RPMI7951 (cell line): ENCODE measurements around the gene OR11G2. TPM values are rescaled to one million over a fixed set of nuclear protein-coding genes. Genes with fewer than 3 reads are reported as not detected.
"Not testable (repeated sequence)": the region's sequence is repeated elsewhere in the genome, so short reads cannot be mapped to it uniquely, and the experiment has no call there.

Experiments used
- DNase-seq: peaks from one replicate; pipeline ENCODE4 v3.0.0-alpha.2; 2012; ENCODE audit warnings: low read depth
- total RNA-seq: library from RNA; depleted of rRNA; stranded (reverse); fragments of >200 nt; shearing (Covaris generic); gene quantifications from 2 replicates; pipeline ENCODE4 v1.2.3, GENCODE V29; 2014; rRNA removed

The OR11G2 gene
- total RNA-seq, 1 experiment from 2014 or later, result not detected

- no peak for DNase-seq
Measured at GRCh38 chr14:20223410-20223809, 32.7 kb downstream of the OR11G2 start, which contains the start of gene OR11H6. Gene OR11H6, plus strand, starts transcription at chr14:20223710. Its CDS starts 0 bp downstream, at chr14:20223710.

DNA sequence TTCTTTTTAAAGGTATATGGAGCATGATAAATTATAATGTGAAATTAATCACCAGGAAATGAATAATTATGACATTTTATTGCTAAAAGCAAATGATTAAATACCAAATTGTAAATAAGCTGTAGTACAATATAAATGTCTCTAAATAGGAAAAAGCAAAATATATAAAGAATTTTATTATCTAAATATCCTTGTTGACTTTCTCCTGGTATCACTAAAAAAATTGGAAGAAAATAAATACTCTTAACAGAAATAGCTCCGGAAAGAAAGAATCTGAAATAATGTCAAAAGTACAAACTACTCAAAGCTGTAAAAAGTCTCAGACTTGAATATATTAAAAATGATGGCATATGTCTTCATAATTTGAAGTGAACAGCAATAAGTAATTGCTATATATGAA, 38.0 kb downstream of the OR11G2 start, which contains the start of gene OR11H7:
TSS of gene OR11H7 (plus strand) at position 301 of the 400 bp plus-strand sequence.
- DNase-seq, result no peak

- not testable (repeated sequence) for DNase-seq
Measured at GRCh38 chr14:20235415-20235814, 44.7 kb downstream of the OR11G2 start.

DNA sequence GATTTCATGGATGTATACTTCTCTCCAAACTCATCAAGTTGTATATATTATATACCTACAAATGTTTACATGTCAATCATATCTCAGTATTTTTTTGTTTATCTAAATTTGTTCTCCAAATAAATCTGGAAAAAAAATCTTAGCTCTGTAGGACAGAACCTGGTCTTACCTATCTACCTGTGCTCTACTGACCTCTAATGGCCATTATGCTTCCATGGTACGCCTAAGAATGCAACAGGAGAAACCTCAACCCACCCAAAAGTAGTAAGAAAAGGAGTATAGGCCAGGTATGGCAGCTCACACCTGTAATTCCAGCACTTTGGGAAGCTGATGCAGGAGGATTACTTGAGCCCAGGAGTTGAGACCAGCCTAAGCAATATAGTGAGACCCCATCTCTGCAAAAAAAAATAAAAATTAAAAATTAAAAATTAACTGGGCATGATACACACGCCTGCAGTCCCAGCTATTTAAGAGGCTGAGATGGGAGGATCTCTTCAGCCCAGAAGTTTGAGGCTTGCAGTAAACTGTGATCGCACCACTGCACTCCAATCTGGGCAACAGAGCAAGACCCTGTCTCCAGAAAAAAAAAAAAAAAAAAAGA, 57.0 kb downstream of the OR11G2 start:
- no peak for DNase-seq

Other genes with a start within 250 kb of the OR11G2 start
- not detected in 2 replicates for gene OR4K15, start 215.3 kb upstream of the OR11G2 start, total RNA-seq
- not detected in 2 replicates for gene OR4Q2, start 188.7 kb upstream of the OR11G2 start, total RNA-seq
- not detected in 2 replicates for gene OR4K14, start 171.6 kb upstream of the OR11G2 start, total RNA-seq
- gene OR4K13, start 154.9 kb upstream of the OR11G2 start, total RNA-seq, result not detected in 2 replicates
- not detected in 2 replicates for gene OR4L1, start 130.9 kb upstream of the OR11G2 start, total RNA-seq
- not detected in 2 replicates for gene OR4K17, start 80.2 kb upstream of the OR11G2 start, total RNA-seq
- not detected in 2 replicates for gene OR4N5, start 52.1 kb upstream of the OR11G2 start, total RNA-seq
- gene OR11H6, start 32.8 kb downstream of the OR11G2 start, total RNA-seq, result not detected in 2 replicates
- gene OR11H7, start 38.1 kb downstream of the OR11G2 start, total RNA-seq, result not detected in 2 replicates
- gene OR11H4, start 48.4 kb downstream of the OR11G2 start, total RNA-seq, result not detected in 2 replicates
- gene TTC5, start 115.1 kb downstream of the OR11G2 start, total RNA-seq, result 9.7 and 12.3 TPM in 2 replicates
- gene CCNB1IP1, start 142.4 kb downstream of the OR11G2 start, total RNA-seq, result 51.2 and 52.4 TPM in 2 replicates
- gene PARP2, start 152.7 kb downstream of the OR11G2 start, total RNA-seq, result 23.4 and 31.0 TPM in 2 replicates
- 8.2 and 8.9 TPM in 2 replicates for gene TEP1, start 222.6 kb downstream of the OR11G2 start, total RNA-seq
- gene KLHL33, start 245.3 kb downstream of the OR11G2 start, total RNA-seq, result not detected in 2 replicates